PFSK-1 (cell line): ENCODE measurements around the gene VSTM4.

Experiments
- FOXP2 ChIP-seq: optimal IDR thresholded peaks from 2 replicates; pipeline ENCODE3; 2011; ENCODE audit warnings: borderline replicate concordance, control low read depth, inconsistent platforms; ENCODE audit not compliant: insufficient read depth; ENCODE audit errors: extremely low read length, extremely low read depth
- POLR2AphosphoS5 ChIP-seq: IDR thresholded peaks from 2 replicates; pipeline ENCODE4 v1.6.1; 2012; ENCODE audit warnings: low read depth, mild to moderate bottlenecking, control low read depth, low read length, moderate library complexity
- SIN3A ChIP-seq: IDR thresholded peaks from 2 replicates; pipeline ENCODE4 v1.6.1; 2012; ENCODE audit warnings: mild to moderate bottlenecking, low read length, moderate library complexity, borderline replicate concordance; ENCODE audit not compliant: insufficient read depth
- TAF1 ChIP-seq: IDR thresholded peaks from 2 replicates; pipeline ENCODE4 v1.6.1; 2012; ENCODE audit warnings: low read length, control low read depth, borderline replicate concordance; ENCODE audit not compliant: insufficient read depth
- TF ChIP-seq, protein P1 (sequence below), 2 experiments: IDR thresholded peaks; 2 replicates each; pipeline versions ENCODE4 v1.6.1 to v1.8.0; 2011 to 2012; ENCODE audit warnings: low read depth in 2 of 2, low read length in 2 of 2, control low read depth in 1 of 2, inconsistent platforms in 1 of 2, mild to moderate bottlenecking in 1 of 2, moderate library complexity in 1 of 2; ENCODE audit not compliant: insufficient read depth in 1 of 2

DNA sequence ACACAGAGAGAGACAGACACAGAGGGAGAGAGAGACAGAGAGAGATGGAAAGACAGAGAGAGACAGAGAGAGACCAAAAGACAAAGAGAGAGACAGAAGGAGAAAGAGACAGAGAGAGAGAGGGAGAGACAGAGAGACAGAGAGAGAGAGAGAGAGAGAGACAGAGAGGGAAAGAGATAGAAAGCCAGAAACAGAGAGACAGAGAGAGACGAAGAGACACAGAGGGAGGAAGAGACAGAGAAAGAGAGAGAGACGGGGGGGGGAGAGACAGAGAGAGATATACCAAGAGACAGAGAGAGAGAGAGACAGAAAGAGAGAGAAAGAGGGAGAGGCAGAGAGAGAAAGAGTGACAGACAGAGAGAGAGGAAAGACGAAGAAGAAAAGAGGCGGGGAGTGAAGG is 10.2 kb downstream of the VSTM4 start:
- TF ChIP-seq, protein P1, sequence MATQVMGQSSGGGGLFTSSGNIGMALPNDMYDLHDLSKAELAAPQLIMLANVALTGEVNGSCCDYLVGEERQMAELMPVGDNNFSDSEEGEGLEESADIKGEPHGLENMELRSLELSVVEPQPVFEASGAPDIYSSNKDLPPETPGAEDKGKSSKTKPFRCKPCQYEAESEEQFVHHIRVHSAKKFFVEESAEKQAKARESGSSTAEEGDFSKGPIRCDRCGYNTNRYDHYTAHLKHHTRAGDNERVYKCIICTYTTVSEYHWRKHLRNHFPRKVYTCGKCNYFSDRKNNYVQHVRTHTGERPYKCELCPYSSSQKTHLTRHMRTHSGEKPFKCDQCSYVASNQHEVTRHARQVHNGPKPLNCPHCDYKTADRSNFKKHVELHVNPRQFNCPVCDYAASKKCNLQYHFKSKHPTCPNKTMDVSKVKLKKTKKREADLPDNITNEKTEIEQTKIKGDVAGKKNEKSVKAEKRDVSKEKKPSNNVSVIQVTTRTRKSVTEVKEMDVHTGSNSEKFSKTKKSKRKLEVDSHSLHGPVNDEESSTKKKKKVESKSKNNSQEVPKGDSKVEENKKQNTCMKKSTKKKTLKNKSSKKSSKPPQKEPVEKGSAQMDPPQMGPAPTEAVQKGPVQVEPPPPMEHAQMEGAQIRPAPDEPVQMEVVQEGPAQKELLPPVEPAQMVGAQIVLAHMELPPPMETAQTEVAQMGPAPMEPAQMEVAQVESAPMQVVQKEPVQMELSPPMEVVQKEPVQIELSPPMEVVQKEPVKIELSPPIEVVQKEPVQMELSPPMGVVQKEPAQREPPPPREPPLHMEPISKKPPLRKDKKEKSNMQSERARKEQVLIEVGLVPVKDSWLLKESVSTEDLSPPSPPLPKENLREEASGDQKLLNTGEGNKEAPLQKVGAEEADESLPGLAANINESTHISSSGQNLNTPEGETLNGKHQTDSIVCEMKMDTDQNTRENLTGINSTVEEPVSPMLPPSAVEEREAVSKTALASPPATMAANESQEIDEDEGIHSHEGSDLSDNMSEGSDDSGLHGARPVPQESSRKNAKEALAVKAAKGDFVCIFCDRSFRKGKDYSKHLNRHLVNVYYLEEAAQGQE (IDR thresholded peaks at IDR 0.05; ENCODE audit: insufficient read depth in 1 of 2, low read depth in 2 of 2, low read length in 2 of 2) = no peak
- TF ChIP-seq POLR2AphosphoS5 (no peak), TAF1 (no peak), SIN3A (no peak), FOXP2 (no peak)
